Fibroblast of skin of right biceps (primary cell): ENCODE measurements around the gene AGBL3.

Experiments used
- DNase-seq: peaks from one replicate; pipeline ENCODE4 v3.0.0-alpha.2; 2013

The AGBL3 gene

DNA sequence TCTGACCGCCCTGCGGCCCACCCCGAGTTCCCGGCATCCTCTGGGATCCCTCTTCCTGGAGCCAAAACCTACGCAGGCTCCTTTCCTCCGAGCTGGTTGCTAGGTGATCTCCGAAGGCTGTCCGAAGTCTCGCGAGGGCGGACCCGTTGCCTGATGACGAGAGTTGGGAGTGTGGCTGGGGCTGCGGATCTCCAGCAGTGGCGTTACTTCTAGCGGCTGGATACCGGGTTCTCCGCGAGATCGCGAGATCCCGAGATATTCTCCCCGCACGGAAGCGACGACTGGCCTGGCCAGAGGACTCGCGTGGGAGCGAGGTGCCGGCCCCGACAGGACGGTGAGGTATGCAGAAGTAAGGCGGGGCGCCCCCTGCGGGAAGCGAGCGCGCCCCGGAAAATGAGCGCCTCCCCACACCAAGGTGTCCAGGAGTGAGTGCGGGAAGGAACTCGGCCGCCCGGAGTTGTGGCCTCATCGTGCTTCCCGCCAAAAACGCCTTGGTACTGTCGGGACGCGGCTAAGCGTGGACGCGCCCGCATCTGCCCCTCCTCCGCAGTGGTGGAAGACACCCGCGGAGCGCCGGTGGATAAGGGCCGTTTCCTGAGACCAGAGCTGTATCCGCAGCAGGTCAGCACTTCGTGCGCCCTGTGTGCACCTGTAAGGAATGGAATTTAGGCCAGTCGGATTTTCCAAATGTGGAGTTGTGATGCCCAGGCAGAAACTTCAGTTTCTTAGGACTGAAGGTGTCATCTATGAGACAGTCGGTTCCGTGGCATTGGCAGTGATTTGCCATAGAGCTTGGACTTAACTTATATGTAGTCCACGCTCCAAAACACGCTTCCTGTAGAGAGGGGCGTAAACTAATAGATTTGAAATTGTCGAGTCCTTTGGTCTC is at the start of gene AGBL3:
Gene AGBL3, plus strand, starts transcription at position 146 of the 889 bp plus-strand sequence. CDS start 1,426 bp downstream, outside the sequence.
- peak; percentile 96 for DNase-seq

DNA sequence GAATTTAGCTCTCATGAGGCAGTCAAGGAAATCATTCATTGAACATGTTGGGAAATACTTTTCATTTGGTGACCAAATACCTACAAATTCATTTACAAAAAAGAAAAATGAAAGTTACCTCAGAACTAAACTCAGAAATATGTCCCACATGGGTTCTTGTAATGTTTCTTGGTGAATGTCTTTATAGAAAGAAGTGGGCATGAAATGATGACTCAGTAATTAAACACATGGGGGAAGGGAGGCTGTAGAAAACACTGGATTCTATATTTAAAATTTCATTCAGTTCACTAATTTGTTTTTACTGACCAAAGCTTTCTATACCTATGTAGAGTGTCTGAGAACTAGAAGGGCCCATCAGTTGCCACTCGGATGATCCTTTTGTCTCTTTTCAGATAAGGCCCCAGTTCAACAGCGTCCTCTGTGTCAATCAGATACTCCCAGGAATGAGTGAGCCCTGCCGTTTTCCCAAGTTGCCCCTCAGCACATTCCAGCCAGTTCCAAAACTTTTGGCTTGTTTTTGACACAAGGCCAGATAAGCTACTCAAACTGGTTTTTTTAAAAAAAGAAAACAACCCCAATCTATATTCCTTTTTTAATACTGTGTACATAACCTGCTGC is 49.3 kb upstream of the AGBL3 start:
- DNase-seq: peak; percentile 42

DNA sequence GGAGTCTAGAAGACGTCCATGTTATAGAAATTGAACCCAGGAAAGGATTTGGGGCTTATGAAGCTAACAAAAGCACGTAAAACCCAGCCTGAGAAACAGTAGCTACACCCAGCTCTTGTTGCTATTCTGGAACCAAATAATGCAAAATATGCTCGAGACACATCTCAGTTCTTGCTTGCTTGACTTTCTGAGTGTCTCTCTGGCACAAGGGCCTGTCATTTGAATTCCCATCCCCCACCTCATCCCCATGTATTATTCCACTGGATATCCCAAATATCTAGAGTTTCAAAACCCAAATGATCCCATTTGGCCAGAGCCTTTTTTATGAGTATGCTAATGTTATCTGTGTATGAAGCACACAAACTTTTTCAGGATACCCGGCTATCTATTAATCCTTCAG is 48.2 kb upstream of the AGBL3 start:
- DNase-seq: no peak

DNA sequence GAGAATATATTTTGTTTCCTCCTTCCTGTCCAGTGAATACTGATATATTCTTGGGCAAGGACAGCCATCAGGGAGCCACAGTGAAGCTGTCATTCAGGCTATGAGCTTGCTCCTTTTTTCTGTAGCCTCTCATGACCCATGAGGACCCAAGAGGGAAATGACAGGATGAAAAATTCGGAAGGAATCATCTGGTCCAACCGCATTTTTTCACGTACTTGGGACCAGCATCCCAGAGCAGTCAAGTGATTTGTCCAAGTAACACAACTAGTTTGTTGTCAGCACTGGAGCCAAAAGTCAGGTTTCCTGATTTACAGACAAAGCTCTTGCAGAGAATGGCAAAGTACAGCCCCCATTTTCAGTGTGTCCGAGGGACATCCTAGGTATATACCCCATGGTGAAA is 47.2 kb upstream of the AGBL3 start:
- DNase-seq: no peak

DNA sequence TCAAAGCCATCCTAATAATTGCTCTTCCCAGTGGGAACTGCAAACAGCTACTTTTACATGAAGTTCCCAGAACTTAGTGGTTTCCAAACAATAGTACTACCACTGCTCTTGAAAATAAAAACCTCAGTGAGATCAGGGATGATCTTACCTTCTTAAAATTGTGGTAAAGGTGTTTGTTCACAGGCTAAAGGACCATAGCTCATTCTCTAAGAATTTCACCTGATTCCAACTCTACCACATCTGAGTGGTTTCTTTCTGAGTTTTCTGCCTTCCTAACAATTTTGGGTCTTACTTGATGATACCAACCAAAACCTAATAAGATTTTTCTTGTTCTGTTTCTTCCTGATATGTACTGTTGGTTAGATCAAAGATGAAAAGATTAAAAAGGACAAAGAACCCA is 45.6 kb upstream of the AGBL3 start:
- DNase-seq: no peak

DNA sequence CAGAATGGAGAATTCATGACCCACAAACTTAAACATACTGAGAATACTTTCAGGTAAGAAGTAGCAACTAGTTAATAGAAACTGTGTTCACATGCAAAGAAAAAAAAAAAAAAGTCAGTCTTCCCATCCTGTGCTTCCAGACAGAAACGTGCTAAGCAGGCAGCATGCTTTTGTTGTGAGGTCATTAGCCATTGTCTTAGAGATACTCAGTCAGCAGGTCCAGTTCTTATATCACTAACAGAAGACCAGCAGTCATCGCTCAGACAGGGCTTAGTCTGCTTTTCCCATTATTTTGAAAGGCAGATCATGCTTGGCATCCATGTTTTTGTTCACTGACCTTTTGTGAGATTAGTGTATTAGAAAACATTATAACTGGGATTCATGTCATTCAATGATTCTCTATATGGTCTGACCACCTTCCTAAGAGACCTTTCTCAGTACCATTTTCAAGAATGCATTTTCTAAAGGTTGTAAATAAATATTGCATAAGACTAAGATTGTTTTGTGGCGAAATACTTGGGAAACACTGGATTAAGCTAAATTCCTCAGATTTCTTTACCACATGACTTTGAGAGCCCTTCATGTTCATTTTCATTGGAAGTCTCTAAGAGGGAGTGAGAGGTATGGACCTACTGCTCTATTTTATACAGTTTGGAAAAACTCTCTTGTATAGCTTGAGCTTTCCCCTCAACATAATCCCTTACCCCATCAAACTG is 45.0 kb upstream of the AGBL3 start:
- peak; percentile 88 for DNase-seq

DNA sequence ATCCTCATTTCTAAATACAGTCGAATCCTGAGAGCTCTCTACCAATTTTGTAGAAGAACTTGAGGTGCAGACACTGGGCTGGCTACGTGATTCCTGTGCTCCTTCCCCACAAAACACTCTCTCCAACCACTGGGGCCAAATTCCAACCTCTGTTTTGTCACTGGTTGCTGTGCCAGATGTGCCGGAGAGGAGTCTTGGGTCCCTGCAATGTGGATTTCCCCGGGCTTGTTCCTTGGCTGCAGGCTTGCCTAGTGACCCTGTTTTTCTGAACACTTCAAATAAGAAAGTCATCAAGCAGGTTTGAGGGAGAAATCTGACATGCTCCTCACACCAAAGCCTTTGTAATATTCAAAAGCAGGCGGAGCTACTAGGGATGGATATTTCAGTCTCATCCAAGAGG is 44.4 kb upstream of the AGBL3 start:
- DNase-seq: no peak

DNA sequence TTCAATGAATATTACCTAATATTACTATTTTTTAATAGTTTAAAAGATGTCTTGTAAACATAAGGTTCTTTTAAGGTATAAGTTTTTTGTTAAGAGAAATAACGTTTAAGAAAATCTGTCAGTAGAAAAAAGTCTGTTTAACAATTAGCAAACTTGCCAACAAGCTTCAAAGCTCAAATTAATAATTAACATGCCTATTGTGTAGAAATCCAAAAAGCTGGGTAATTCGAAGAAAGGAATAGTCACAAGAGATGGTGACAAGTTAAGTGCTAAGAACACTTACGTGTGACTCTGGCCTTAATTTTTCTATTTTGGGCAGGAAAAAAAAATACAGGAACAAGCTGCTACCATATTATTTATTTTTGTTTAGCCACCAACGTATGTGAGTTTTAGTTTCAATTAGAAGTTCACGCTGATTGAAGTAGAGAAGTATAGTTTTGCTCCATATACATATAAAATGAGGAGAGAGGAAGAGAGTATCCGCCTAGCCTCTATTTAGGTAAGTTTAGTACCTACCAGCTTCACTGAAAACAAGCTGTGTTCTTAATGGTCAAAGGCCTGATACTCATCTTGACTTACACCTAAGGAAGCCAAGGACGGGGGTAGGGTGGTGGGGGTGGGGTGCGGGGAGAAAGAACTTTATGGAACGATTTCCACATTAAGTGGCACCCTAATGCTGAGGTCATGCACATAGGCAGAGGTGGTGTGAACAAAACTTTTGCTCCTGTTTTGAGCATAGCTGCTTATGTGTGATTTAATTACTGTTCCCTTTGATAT is 43.4 kb upstream of the AGBL3 start:
- no peak for DNase-seq

DNA sequence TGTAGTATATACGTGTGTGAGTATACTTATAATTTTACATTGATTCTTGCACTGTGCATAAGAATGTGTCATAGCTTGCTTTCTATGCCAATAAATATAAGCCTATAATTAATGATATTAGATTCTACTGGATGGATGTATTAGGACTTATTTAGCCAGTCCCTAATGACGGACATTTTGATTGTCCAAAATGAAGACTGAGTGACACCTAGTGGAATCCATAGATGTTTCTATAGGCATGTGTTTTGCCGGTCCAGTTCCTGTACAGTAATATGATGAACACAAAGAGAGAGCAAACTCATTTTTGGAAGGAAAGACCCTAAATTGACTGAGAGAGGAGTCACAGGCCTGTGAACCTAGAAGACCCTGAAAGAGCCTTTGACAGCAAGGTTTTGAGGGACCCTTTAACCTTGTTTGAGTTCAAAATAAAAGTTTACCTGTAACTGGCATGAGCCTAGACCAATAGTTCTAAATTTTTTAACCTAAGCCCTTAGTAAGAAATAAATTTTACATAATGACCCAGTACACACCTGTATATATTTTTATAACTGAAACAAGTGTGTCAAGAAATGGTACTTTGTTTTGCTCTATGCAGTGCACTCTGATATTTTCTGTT is 42.4 kb upstream of the AGBL3 start:
- DNase-seq: no peak

DNA sequence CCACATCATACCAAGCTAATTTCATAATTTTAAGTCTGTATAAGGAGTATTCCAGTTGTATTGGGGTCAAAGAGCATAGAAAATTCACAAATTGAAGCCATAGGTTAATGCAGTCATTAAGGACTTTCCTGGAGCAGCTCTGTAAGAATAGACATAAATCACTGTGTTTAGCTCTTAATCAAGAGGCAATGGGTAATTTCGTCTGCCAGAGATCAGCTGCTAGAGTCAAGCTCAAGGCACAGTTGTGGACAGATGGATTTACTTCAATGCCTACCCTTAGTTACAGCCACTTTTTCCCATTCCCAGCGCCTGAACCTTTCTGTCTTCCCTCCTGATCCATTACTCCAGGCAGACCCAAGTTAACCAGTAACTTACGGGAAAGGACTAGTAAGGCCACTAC is 40.6 kb upstream of the AGBL3 start:
- DNase-seq: no peak

DNA sequence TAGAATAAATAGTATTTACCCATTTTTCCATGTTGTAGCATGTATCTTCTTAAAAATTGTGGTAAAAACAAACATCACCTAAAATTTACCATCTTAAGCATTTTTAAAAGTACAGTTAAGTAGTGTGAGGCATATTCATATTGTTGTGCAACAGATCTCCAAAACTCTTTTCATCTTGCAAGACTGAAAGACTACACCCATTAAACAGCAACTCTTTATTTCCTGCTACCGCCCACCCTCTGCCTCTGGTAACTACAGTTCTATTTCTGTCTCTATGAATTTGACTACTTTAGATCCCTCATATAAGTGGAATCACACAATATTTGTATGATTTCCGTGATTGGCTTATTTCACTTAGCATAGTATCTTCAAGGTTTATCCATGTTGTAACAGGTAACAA is 40.0 kb upstream of the AGBL3 start:
- DNase-seq: no peak

DNA sequence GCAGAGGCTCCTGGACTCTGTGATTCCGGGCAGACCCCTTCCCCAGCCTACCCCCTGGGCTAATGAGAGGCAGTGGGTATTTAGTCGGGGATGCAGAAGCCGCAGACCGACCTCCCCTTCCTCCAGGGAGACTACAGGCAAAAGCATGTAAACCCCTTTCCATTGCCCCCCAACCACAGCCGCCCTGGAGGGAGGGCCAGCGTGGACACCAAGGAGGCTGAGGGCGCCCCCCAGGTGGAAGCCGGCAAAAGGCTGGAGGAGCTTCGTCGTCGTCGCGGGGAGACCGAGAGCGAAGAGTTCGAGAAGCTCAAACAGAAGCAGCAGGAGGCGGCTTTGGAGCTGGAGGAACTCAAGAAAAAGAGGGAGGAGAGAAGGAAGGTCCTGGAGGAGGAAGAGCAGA is 39.0 kb upstream of the AGBL3 start:
- no peak for DNase-seq

DNA sequence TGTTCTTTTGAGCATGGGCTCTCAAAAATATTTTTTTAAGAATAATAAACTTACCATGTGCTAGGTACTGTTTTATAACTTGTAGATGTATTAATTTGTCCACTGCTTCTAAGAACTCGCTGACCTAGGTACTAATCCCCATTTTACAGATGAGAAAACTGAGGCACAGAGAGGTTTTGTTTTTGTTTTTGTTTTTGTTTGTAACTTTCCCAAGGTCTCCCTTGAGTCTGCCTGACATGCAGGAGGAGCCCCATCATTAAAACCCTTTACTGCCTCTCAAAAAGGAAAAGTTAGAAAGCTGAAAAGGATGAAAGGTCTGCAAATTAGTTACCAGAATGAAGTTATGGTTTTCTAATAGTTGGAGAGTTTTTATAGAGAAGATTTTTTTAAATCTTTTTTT is 38.5 kb upstream of the AGBL3 start:
- DNase-seq: no peak

DNA sequence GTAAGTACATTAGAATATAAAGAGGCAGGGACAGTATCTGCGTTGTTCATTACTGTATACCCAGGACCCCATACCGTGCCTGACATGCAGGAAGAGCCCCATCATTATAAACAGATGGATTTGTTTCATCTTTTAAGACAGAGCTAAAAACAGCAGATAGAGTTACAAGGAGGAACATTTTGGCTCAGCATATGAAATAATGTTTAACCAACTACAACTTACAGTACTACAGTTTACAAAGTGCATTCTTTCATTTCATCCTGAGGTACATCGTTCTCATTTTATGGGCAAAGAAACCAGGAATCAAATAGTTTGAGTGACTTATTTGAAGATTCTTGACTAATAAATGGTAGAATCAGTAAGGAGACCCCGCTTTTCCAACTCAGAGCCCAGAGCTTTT is 38.1 kb upstream of the AGBL3 start:
- DNase-seq: no peak

DNA sequence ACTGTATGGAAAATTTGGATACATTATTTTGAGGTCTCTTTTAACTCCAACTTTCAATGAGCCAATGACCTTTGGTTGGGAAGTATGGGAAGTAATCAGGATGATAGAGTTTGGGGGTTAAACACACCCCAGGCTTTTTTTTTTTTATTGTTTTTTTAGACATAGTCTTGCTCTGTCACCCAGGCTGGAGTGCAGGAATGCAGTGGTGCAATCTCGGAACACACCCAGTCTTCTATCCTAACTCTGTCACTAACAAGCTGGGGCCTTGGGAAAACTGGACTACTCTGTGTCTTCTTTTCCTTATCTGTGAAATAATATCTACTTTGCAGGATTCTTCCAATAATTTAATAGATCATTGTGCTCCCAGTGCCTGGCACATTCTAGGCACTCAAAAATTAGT is 37.6 kb upstream of the AGBL3 start:
- no peak for DNase-seq

DNA sequence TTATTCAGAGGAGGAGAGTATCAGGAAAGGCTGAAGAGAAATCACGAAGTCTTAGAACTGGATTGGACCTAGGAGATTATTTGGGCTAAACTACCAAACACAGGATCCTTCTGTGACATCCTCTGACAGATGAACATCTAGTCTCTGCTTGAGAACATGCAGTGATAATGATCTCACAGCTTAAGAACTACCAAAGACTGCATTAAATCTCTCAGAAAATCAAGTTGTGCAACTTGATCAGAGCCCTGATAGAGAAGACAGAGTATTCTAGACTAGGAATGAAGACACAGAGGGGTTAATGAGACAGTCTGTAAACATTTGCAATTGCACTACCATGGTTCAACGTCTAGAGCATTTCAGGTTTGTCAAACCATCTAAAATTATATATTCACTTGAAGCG is 37.1 kb upstream of the AGBL3 start:
- no peak for DNase-seq

DNA sequence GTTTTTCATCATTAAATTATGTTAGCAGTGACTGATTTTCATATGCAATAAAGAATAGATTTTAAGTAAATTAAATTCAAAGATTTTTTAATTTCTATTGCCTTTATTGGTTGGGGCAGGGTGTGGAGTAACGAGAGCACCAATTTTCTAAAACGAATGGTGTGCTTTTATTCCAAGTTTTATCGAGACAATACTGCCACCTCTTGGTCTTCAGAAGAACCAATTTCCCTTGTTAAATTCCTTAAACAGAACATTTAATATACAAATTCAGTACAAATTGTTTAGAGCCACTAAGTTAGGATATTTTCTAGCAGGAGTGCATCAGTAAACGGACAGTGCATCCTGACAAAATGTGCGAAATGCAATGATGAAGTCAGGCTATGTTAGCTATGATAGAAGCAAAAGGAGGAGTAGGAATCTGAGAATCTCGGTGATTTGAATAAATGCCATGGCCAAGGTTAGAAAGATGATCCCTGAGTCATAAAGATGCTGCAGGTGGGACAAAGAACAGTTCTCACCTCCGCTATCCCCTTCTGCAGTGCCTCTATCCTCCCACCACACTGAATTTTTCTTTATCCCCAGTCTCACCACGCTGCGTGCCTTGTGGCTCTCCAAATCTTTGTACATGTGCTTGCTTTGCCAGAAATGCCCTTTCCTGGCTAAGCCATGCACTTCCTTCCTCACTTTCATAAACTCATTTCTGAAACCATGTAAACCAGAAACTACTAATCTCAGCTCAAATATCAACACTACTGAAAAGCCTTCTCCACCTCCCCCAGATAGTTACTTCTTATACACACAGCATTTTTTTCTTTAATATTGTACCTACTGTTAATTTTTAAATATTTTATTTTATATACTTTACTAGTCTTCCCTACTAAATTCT is 31.9 kb upstream of the AGBL3 start:
- DNase-seq: no peak

DNA sequence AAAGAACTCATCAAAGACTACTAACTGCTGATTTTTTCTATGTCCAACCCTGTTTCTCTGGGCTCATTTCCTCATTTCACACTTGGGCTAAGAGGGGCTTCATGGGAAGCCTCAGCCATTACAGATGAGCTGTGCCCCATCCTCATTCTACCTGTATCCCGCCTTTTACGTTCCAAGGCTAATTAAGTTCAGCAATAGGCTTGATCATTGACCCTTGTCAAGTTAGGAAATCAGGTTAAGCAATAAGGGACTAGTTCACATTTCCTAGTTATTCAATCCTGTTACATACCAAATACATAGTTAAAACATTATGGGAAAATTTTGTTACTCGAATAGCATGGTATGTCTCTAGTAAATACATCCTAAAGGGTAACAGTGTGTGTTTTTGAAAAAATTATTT is 29.3 kb upstream of the AGBL3 start:
- DNase-seq: no peak

DNA sequence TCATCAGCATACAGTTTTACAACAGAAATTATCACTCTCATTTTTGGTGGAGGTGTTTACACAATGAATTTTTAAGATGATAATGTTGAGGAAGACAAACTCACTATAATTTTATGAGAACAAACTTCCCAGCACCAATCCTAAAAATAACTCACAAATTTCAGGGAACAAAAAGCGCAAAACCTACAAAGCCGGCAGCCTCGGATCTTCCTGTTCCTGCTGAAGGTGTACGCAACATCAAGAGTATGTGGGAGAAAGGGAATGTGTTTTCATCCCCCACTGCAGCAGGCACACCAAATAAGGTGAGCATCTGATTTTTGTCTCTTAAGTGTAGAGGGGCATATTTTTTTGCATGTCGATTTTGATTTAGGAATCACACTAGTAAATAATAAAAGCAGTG is 26.5 kb upstream of the AGBL3 start:
- DNase-seq: no peak

DNA sequence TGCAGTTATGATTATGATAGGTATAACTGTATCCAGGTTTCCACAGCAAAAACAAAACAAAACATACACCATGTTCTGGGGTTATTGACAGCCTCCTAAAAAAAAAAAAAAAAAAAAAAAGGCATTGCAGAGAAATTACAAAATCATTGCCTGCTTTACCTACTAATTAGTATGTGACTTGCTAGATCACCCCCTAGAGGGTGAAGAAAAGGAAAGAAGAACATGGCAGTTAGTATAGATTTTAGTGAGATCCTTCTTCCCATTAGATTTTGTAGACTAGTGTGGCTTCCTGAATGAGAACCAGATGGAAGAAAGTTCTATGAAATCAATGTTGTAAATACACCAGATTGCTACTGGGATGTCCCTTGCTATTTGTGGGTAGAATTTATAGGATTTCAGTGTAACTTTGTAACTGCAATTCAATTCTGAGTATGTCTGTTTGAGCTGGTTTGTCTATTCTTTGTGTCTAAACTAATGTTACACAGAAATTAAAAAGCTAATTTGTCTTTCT is 24.0 kb upstream of the AGBL3 start:
- DNase-seq: no peak

DNA sequence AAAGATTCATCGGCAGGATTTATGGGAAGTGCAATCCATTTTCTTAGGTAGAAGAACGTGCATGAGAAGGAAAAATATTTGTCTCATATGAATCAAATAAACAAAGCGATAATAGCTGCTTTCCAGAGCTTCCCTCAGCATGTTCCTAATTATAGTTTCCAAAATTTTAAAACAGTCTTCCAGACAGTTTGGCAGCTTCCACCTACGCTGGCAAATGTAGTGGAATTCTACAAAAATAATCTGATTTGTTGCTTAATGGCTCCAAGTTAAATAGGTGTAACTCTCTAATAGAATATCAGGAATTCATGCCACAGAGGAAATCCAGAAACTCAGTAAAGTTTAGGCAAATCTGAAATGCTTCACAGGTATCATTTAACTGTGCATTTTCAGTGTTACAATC is 23.3 kb upstream of the AGBL3 start:
- no peak for DNase-seq
